ENCODE results near the gene ATP8A2. TPM values are rescaled to one million over a fixed set of nuclear protein-coding genes. Genes with fewer than 3 reads are reported as not detected.

The ATP8A2 gene
- total RNA-seq, 1 donor from 2014 or later, result 0.27 TPM

- no peak overlapping the region for H3K27ac ChIP-seq (replicated peaks)
- intact Hi-C loops (cut with micrococcal nuclease), result no loop called here
- no peaks in the 10 kb centered on the region for H3K36me3 ChIP-seq
- H3K4me3 ChIP-seq, result no peak overlapping the region
- H3K9me3 ChIP-seq (replicated peaks), result no peaks in the 10 kb centered on the region
- H3K27me3 ChIP-seq (ENCODE audit: low read depth), result peaks cover 71% of the 10 kb centered on the region
- TF ChIP-seq CTCF (IDR thresholded peaks at IDR 0.05; ENCODE audit: borderline replicate concordance), result no peak
- DNase-seq, result no peak
- no peaks in the 10 kb centered on the region for H3K4me1 ChIP-seq
Observed at GRCh38 chr13:25440061-25440460, 68.3 kb downstream of the ATP8A2 start.

GRCh38 chr13:25446261-25446660 lies 74.5 kb downstream of the ATP8A2 start:
- Histone ChIP-seq H3K4me1 (no peaks in the 10 kb centered on the region), H3K9me3 (replicated peaks) (peaks cover 17% of the 10 kb centered on the region), H3K27ac (replicated peaks) (no peak overlapping the region), H3K27me3 (ENCODE audit: low read depth) (peaks cover 45% of the 10 kb centered on the region), H3K4me3 (no peak overlapping the region), H3K36me3 (no peaks in the 10 kb centered on the region)
- no peak for TF ChIP-seq CTCF (IDR thresholded peaks at IDR 0.05; ENCODE audit: borderline replicate concordance)
- no peak for DNase-seq
- intact Hi-C loops (cut with micrococcal nuclease), result no loop called here

GRCh38 chr13:25447396-25447795 lies 75.6 kb downstream of the ATP8A2 start:
- Histone ChIP-seq H3K27me3 (ENCODE audit: low read depth) (peaks cover 44% of the 10 kb centered on the region), H3K9me3 (replicated peaks) (peaks cover 17% of the 10 kb centered on the region), H3K4me3 (no peak overlapping the region), H3K36me3 (no peaks in the 10 kb centered on the region), H3K27ac (replicated peaks) (no peak overlapping the region), H3K4me1 (no peaks in the 10 kb centered on the region)
- no peak for DNase-seq
- TF ChIP-seq CTCF (IDR thresholded peaks at IDR 0.05; ENCODE audit: borderline replicate concordance), result no peak
- intact Hi-C loops (cut with micrococcal nuclease), result no loop called here

GRCh38 chr13:25453850-25454365 lies 82.1 kb downstream of the ATP8A2 start:
- no peaks in the 10 kb centered on the region for H3K36me3 ChIP-seq
- H3K27ac ChIP-seq (replicated peaks), result no peak overlapping the region
- peaks cover 24% of the 10 kb centered on the region for H3K27me3 ChIP-seq (ENCODE audit: low read depth)
- no peak for TF ChIP-seq CTCF (IDR thresholded peaks at IDR 0.05; ENCODE audit: borderline replicate concordance)
- no peak for DNase-seq
- H3K9me3 ChIP-seq (replicated peaks), result no peaks in the 10 kb centered on the region
- intact Hi-C loops (cut with micrococcal nuclease), result no loop called here
- no peak overlapping the region for H3K4me3 ChIP-seq
- H3K4me1 ChIP-seq, result no peaks in the 10 kb centered on the region

- Histone ChIP-seq H3K27me3 (ENCODE audit: low read depth) (peaks cover 28% of the 10 kb centered on the region), H3K27ac (replicated peaks) (no peak overlapping the region), H3K36me3 (no peaks in the 10 kb centered on the region), H3K4me3 (no peak overlapping the region), H3K9me3 (replicated peaks) (no peaks in the 10 kb centered on the region), H3K4me1 (no peaks in the 10 kb centered on the region)
- no peak for DNase-seq
- no peak for TF ChIP-seq CTCF (IDR thresholded peaks at IDR 0.05; ENCODE audit: borderline replicate concordance)
- intact Hi-C loops (cut with micrococcal nuclease), result no loop called here
Observed at GRCh38 chr13:25455146-25455545, 83.4 kb downstream of the ATP8A2 start.

Data from left ventricle myocardium inferior (tissue), 1 donor.